Vagina (tissue), 2 donors: ENCODE data around the gene OAS1.

Experiments used
- CTCF ChIP-seq, 3 experiments: fragments of 450-650 bp in 2 of 3; fragments of 200-600 bp in 1 of 3; sonication (generic) in 1 of 3; IDR thresholded peaks; one replicate each; pipeline ENCODE4 v1.5.1; 2017 to 2019; ENCODE audit warnings: antibody characterized with exemption in 3 of 3, mild to moderate bottlenecking in 2 of 3, moderate library complexity in 2 of 3
- POLR2A ChIP-seq, 2 donors: fragments of 450-650 bp; IDR thresholded peaks; one replicate each; pipeline ENCODE4 v1.6.1; 2017; ENCODE audit warnings: antibody characterized with exemption in 2 of 2, mild to moderate bottlenecking in 2 of 2, moderate library complexity in 2 of 2

DNA sequence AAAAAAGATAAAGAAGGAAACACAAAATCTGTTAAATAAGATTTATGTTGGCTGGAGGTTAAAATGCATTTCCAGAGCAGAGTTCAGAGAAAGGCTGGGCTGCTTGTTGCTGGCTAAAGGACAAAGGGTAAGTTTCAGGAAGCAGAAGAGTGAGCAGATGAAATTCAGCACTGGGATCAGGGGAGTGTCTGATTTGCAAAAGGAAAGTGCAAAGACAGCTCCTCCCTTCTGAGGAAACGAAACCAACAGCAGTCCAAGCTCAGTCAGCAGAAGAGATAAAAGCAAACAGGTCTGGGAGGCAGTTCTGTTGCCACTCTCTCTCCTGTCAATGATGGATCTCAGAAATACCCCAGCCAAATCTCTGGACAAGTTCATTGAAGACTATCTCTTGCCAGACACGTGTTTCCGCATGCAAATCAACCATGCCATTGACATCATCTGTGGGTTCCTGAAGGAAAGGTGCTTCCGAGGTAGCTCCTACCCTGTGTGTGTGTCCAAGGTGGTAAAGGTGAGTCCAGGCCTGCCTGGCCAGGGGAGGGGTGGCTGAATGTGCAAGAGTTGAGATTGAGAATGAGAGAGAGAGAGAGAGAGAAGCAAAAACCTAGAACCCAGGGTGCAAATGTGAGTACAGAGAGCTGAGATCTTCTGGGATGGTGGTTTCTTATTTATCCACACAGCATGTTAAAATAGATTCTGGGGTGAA is at the start of gene OAS1:
- TF ChIP-seq CTCF (IDR thresholded peaks at IDR 0.05): no peak
- no peak for TF ChIP-seq POLR2A (IDR thresholded peaks at IDR 0.05)
